ENCODE results near the gene TMEM63C.

- no peak for TF ChIP-seq POLR2AphosphoS5 (IDR thresholded peaks at IDR 0.05; ENCODE audit: low read depth, low read length)
- TF ChIP-seq POLR2A (IDR thresholded peaks at IDR 0.05; ENCODE audit: low read depth, low read length), result no peak
- TF ChIP-seq TAF1 (IDR thresholded peaks at IDR 0.05; ENCODE audit: borderline replicate concordance, low read depth, low read length), result no peak
Observed at GRCh38 chr14:77265187-77265515, 83.6 kb downstream of the TMEM63C start.
